K562 (cell line): ENCODE results near the gene IFI16. TPM values are rescaled to one million over a fixed set of nuclear protein-coding genes. Genes with fewer than 3 reads are reported as not detected.

Source experiments
- ATAC-seq: fragments of 200-7000 bp; cut with Tn5 transposase; 3 replicates; pipeline ENCODE4 v1.9.1; 2020; ENCODE audit warnings: moderate library complexity
- BruUV-seq: library from RNA; stranded (reverse); fragments of 400-500 nt; replicated peaks from 2 replicates; lab custom pipeline; 2021; lab: Mats Ljungman, UMichigan
- CTCF ChIA-PET: fragments of 300-600 bp; formaldehyde crosslinking; extraction: SDS; loops from one replicate; lab custom pipeline; 2021; ENCODE audit warnings: low intra/inter-chr PET ratio; lab: Yijun Ruan, JAX
- POLR2A ChIA-PET: fragments of 300-600, 350-650 bp; sonication (Branson Sonifier 250); formaldehyde crosslinking; extraction: SDS; loops from one replicate; lab custom pipeline; 2021; ENCODE audit warnings: antibody characterized with exemption, inconsistent platforms; lab: Yijun Ruan, JAX
- DNase-seq, 4 experiments: peaks; one replicate each; pipeline versions ENCODE4 v3.0.0 to v3.0.0-alpha.2; 2011 to 2018; ENCODE audit warnings: low spot score in 3 of 4, mixed read lengths in 3 of 4; ENCODE audit errors: extremely low read depth in 1 of 4
- FAIRE-seq: peaks from 2 replicates; lab custom pipeline; 2011; peaks lifted over from hg19 to GRCh38; lab: Jason Lieb, UNC
- H2AFZ ChIP-seq: 2 replicates; pipeline ENCODE4 v1.6.0; 2011; ENCODE audit warnings: low read depth, low read length, control low read depth, inconsistent platforms
- H3K27ac ChIP-seq: fragments of 200-600 bp; 3 replicates; pipeline ENCODE4 v1.8.0; 2011; ENCODE audit warnings: low read depth, mild to moderate bottlenecking, control low read depth, inconsistent platforms, low read length, moderate library complexity, mixed read lengths; ENCODE audit errors: extremely low read depth
- H3K27me3 ChIP-seq, 2 experiments: fragments of 300-600 bp in 1 of 2; 2 replicates in 1 of 2; 3 replicates in 1 of 2; pipeline versions ENCODE4 v1.6.0 to v1.8.0; 2011; ENCODE audit warnings: inconsistent platforms in 2 of 2, low read length in 2 of 2, mild to moderate bottlenecking in 1 of 2, mixed read lengths in 1 of 2, moderate library complexity in 1 of 2; ENCODE audit not compliant: control insufficient read depth in 2 of 2, insufficient read depth in 2 of 2
- H3K36me3 ChIP-seq: fragments of 300-600 bp; 3 replicates; pipeline ENCODE4 v1.8.0; 2011; ENCODE audit warnings: mild to moderate bottlenecking, low read length, inconsistent platforms; ENCODE audit not compliant: control insufficient read depth, insufficient read depth
- H3K4me1 ChIP-seq, 2 experiments: fragments of 200-600 bp in 1 of 2; replicated peaks in 1 of 2; 2 replicates in 1 of 2; 3 replicates in 1 of 2; pipeline versions ENCODE4 v1.5.1 to v1.8.0; 2011; ENCODE audit warnings: inconsistent platforms in 2 of 2, low read length in 2 of 2, mild to moderate bottlenecking in 1 of 2, mixed read lengths in 1 of 2, moderate library complexity in 1 of 2; ENCODE audit not compliant: control insufficient read depth in 2 of 2, insufficient read depth in 2 of 2
- H3K4me2 ChIP-seq: 2 replicates; pipeline ENCODE4 v1.6.1; 2011; ENCODE audit warnings: low read length, control low read depth, inconsistent platforms, mixed read lengths; ENCODE audit not compliant: insufficient read depth
- H3K4me3 ChIP-seq: fragments of 200-600 bp; sonication (generic), shearing (Covaris generic); 2 replicates; pipeline ENCODE4 v1.5.1; 2016; ENCODE audit warnings: control low read depth, inconsistent platforms
- H3K79me2 ChIP-seq: fragments of 200-600 bp; 3 replicates; pipeline ENCODE4 v1.8.0; 2011; ENCODE audit warnings: low read length, inconsistent platforms; ENCODE audit not compliant: control insufficient read depth, insufficient read depth
- H3K9ac ChIP-seq, 2 experiments: 2 replicates each; pipeline versions ENCODE4 v1.6.0 to v1.6.1; 2011; ENCODE audit warnings: low read depth in 2 of 2, low read length in 2 of 2, control low read depth in 1 of 2, inconsistent platforms in 1 of 2, mild to moderate bottlenecking in 1 of 2, mixed read lengths in 1 of 2; ENCODE audit not compliant: insufficient read depth in 1 of 2
- H3K9me1 ChIP-seq: one replicate; pipeline ENCODE4 v1.6.0; 2011; ENCODE audit warnings: inconsistent platforms, mild to moderate bottlenecking, low read length, moderate library complexity; ENCODE audit not compliant: control insufficient read depth, insufficient read depth
- H3K9me3 ChIP-seq: replicated peaks from 2 replicates; pipeline ENCODE4 v1.5.1; 2011; ENCODE audit warnings: low read depth, low read length, inconsistent platforms; ENCODE audit not compliant: control insufficient read depth, insufficient read depth
- H4K20me1 ChIP-seq: replicated peaks from 2 replicates; pipeline ENCODE4 v1.6.1; 2011; ENCODE audit warnings: low read length, inconsistent platforms, mixed read lengths; ENCODE audit not compliant: control insufficient read depth, insufficient read depth
- CAMTA2 ChIP-seq: fragments of 250-450 bp; sonication (Bioruptor Pico); conservative IDR thresholded peaks from 2 replicates; pipeline ENCODE4 v1.5.1; 2022
- EP300 ChIP-seq: IDR thresholded peaks from 2 replicates; pipeline ENCODE4 v1.6.1; 2012; ENCODE audit warnings: low read length, improper control_type of control experiment
- FOXJ3 ChIP-seq: sonication (generic); formaldehyde crosslinking; IDR thresholded peaks from 2 replicates; pipeline ENCODE4 v1.4.0; 2020; ENCODE audit warnings: mild to moderate bottlenecking, missing genetic modification reagents
- KHSRP ChIP-seq: fragments of 450-650 bp; IDR thresholded peaks from 2 replicates; pipeline ENCODE4 v1.6.1; 2017
- LCOR ChIP-seq: sonication (generic); formaldehyde crosslinking; IDR thresholded peaks from 2 replicates; pipeline ENCODE4 v1.8.0; 2022; ENCODE audit warnings: mild to moderate bottlenecking, missing genetic modification reagents
- MCM2 ChIP-seq: fragments of 450-650 bp; IDR thresholded peaks from 2 replicates; pipeline ENCODE4 v1.6.1; 2017; ENCODE audit warnings: low read depth, mild to moderate bottlenecking
- PML ChIP-seq: IDR thresholded peaks from 2 replicates; pipeline ENCODE4 v1.6.1; 2012; ENCODE audit warnings: low read length, inconsistent platforms
- POLR2AphosphoS5 ChIP-seq: IDR thresholded peaks from 2 replicates; pipeline ENCODE4 v1.6.1; 2011; ENCODE audit warnings: mild to moderate bottlenecking, low read depth, low read length, moderate library complexity; ENCODE audit not compliant: control insufficient read depth, insufficient read depth
- POU5F1 ChIP-seq: fragments of 150-350 bp; IDR thresholded peaks from 2 replicates; pipeline ENCODE4 v1.6.1; 2014; ENCODE audit warnings: borderline replicate concordance, low read length, low read depth, mild to moderate bottlenecking; ENCODE audit not compliant: partially characterized antibody
- RAD51 ChIP-seq: fragments of 450-650 bp; IDR thresholded peaks from 2 replicates; pipeline ENCODE4 v1.7.1; 2016; ENCODE audit warnings: low read depth, mild to moderate bottlenecking, borderline replicate concordance
- RBM34 ChIP-seq: fragments of 200-400 bp; formaldehyde crosslinking; IDR thresholded peaks from 2 replicates; pipeline ENCODE4 v1.6.1; 2018; ENCODE audit warnings: low read length, borderline replicate concordance; ENCODE audit not compliant: insufficient read depth
- RFX7 ChIP-seq: fragments of 250-450 bp; sonication (Bioruptor Pico); IDR thresholded peaks from 2 replicates; pipeline ENCODE4 v1.5.1; 2021; ENCODE audit warnings: mild to moderate bottlenecking
- SMARCA4 ChIP-seq: fragments of 450-650 bp; IDR thresholded peaks from 2 replicates; pipeline ENCODE4 v1.6.1; 2016
- SMARCA5 ChIP-seq: fragments of 450-650 bp; IDR thresholded peaks from 2 replicates; pipeline ENCODE4 v1.6.1; 2016
- SMARCE1 ChIP-seq: fragments of 450-650 bp; IDR thresholded peaks from 2 replicates; pipeline ENCODE4 v1.7.1; 2016; ENCODE audit warnings: mild to moderate bottlenecking
- THRAP3 ChIP-seq: fragments of 450-650 bp; IDR thresholded peaks from 2 replicates; pipeline ENCODE4 v1.6.1; 2016; ENCODE audit warnings: mild to moderate bottlenecking, inconsistent platforms, borderline replicate concordance
- WGBS: fragments of 100-300 bp; shearing (Covaris generic); methylation state at CpG from one replicate; pipeline ENCODE4 v1.1.6; 2016; ENCODE audit warnings: low coverage, mixed read lengths; ENCODE audit not compliant: insufficient coverage; ENCODE audit errors: missing lambda C conversion rate; 5-methylcytosine and 5-hydroxymethylcytosine counted together
- in situ Hi-C: fragments of 300-500 bp; cut with MboI; formaldehyde crosslinking; loops from 4 replicates; pipeline ENCODE4 v1.15.0; 2018; ENCODE audit warnings: inconsistent platforms, mixed read lengths
- intact Hi-C: fragments of 100-400 bp; cut with micrococcal nuclease; formaldehyde crosslinking; loops from 2 replicates; pipeline ENCODE4 v1.14.2; 2022
- polyA plus RNA-seq, 8 experiments: library from polyadenylated mRNA; depleted of rRNA in 4 of 8; stranded (reverse) in 5 of 8; unstranded in 3 of 8; fragments of >200 nt; fragmentation: Nextera tagmentation in 2 of 8; fragmentation: Illumina TruSeq in 1 of 8; extraction: Ambion mirVana in 2 of 8; extraction: Trizol in 1 of 8; gene quantifications; 2 replicates each; pipeline versions ENCODE4 v1.2.1 to v1.2.3, GENCODE V29; 2011 to 2014; ENCODE audit warnings: inconsistent platforms in 1 of 8, missing spikeins in 1 of 8
- total RNA-seq, 7 experiments: library from RNA; depleted of rRNA in 6 of 7; stranded (reverse); fragments of >200 nt in 6 of 7; fragmentation: Illumina TruSeq in 2 of 7; extraction: Trizol in 2 of 7; gene quantifications; 2 replicates each; pipeline versions ENCODE4 v1.2.1 to v1.2.3, GENCODE V29; 2011 to 2021; ENCODE audit warnings: low replicate concordance in 1 of 7
- TF ChIP-seq, protein P1 (sequence below): fragments of 250-450 bp; sonication (Bioruptor Pico); IDR thresholded peaks from 2 replicates; pipeline ENCODE4 v1.8.0; 2021; ENCODE audit warnings: moderate library complexity, mild to moderate bottlenecking, inconsistent platforms
- TF ChIP-seq, protein P2 (sequence below): fragments of 250-450 bp; sonication (Bioruptor Pico); IDR thresholded peaks from 2 replicates; pipeline ENCODE4 v1.9.0; 2021; ENCODE audit warnings: mild to moderate bottlenecking, inconsistent platforms
- TF ChIP-seq, protein P3 (sequence below): fragments of 200-800 bp; sonication (Bioruptor generic); IDR thresholded peaks from 2 replicates; pipeline ENCODE4 v1.6.1; 2017; ENCODE audit warnings: missing genetic modification characterization, missing compliant biosample characterization

Gene IFI16
- total and polyA plus RNA-seq, 9 of the 15 experiments (the other 6 are each of a cell fraction or from before 2014, with no cell fraction given) = 0.70 to 2.8 (median 1.6) TPM

DNA sequence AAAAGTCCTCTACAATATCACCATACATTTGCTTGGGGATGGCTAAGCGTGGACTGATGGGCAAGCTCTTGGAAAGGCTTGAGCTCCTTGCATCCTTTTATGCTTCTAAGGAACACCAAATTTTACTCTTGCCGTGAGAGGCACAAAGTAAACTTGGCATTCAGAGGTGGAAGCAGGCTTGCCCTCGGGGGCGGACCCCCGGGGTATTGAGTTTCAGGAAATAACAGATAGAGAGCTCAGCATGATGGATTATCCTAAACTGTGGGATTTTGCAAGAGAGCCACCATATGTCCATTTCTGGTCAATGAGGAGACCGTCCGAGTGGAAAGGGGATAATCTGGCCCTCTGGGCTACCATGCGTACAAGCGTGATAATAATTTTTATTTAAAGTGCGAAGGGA lies 14.0 kb downstream of the IFI16 start:
- in situ Hi-C loops = no loop called here
- FAIRE-seq = no peak
- no TSS peak for BruUV-seq
- TF ChIP-seq RFX7 (no peak), SMARCE1 (no peak), EP300 (no peak), PML (no peak), SMARCA5 (no peak), SMARCA4 (no peak), THRAP3 (no peak), POU5F1 (no peak), MCM2 (no peak), POLR2AphosphoS5 (no peak), LCOR (CRISPR knock-in tag) (no peak), RAD51 (no peak), CAMTA2 (no peak), FOXJ3 (CRISPR knock-in tag) (no peak), RBM34 (no peak), KHSRP (no peak)
- TF ChIP-seq, protein P1, sequence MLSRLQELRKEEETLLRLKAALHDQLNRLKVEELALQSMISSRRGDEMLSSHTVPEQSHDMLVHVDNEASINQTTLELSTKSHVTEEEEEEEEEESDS (CRISPR knock-in tag) = no peak
- TF ChIP-seq, protein P2, sequence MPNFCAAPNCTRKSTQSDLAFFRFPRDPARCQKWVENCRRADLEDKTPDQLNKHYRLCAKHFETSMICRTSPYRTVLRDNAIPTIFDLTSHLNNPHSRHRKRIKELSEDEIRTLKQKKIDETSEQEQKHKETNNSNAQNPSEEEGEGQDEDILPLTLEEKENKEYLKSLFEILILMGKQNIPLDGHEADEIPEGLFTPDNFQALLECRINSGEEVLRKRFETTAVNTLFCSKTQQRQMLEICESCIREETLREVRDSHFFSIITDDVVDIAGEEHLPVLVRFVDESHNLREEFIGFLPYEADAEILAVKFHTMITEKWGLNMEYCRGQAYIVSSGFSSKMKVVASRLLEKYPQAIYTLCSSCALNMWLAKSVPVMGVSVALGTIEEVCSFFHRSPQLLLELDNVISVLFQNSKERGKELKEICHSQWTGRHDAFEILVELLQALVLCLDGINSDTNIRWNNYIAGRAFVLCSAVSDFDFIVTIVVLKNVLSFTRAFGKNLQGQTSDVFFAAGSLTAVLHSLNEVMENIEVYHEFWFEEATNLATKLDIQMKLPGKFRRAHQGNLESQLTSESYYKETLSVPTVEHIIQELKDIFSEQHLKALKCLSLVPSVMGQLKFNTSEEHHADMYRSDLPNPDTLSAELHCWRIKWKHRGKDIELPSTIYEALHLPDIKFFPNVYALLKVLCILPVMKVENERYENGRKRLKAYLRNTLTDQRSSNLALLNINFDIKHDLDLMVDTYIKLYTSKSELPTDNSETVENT = no peak
- TF ChIP-seq, protein P3, sequence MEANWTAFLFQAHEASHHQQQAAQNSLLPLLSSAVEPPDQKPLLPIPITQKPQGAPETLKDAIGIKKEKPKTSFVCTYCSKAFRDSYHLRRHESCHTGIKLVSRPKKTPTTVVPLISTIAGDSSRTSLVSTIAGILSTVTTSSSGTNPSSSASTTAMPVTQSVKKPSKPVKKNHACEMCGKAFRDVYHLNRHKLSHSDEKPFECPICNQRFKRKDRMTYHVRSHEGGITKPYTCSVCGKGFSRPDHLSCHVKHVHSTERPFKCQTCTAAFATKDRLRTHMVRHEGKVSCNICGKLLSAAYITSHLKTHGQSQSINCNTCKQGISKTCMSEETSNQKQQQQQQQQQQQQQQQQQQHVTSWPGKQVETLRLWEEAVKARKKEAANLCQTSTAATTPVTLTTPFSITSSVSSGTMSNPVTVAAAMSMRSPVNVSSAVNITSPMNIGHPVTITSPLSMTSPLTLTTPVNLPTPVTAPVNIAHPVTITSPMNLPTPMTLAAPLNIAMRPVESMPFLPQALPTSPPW (CRISPR knock-in tag) = no peak
- Histone ChIP-seq H3K9me1 (no peaks in the 10 kb centered on the region), H3K27me3 (no peaks in the 10 kb centered on the region), H2AFZ (no peak overlapping the region), H3K4me1 (no peaks in the 10 kb centered on the region; a peak in 1 of 5 replicates), H3K9me3 (no peaks in the 10 kb centered on the region), H4K20me1 (no peaks in the 10 kb centered on the region), H3K9ac (no peak overlapping the region), H3K36me3 (no peaks in the 10 kb centered on the region), H3K4me3 (no peak overlapping the region), H3K4me2 (no peak overlapping the region), H3K27ac (no peak overlapping the region), H3K79me2 (no peaks in the 10 kb centered on the region)
- ChIA-PET POLR2A (no interaction called here), CTCF (no interaction called here)
- intact Hi-C loops = no loop called here
- no peak for DNase-seq
- WGBS = 41% methylated on average over 10 of the region's 10 CpGs
- no peak for ATAC-seq
